NOMO-1 (cell line): ENCODE measurements around the gene ERG.
A peak's percentile ranks its signal among the peaks of the same experiment; 100 is the strongest.

Experiments
- DNase-seq, 2 experiments: peaks; one replicate each; lab custom pipeline; 2025; ENCODE audit not compliant: unreplicated experiment in 2 of 2; lab: John Stamatoyannopoulos, UW

Gene ERG

GRCh38 chr21:38367646-38368045 is 130.6 kb downstream of the ERG start:
- DNase-seq = peak in 1 of 2 experiments; percentile 15

GRCh38 chr21:38365521-38365920 is 132.8 kb downstream of the ERG start:
- DNase-seq = no peak

GRCh38 chr21:38363693-38364092 is 134.6 kb downstream of the ERG start:
- peak; percentile 42 to 49 for DNase-seq

GRCh38 chr21:38361324-38361723 is 137.0 kb downstream of the ERG start:
- DNase-seq = no peak

GRCh38 chr21:38359835-38360234 is 138.4 kb downstream of the ERG start:
- DNase-seq = no peak

DNA sequence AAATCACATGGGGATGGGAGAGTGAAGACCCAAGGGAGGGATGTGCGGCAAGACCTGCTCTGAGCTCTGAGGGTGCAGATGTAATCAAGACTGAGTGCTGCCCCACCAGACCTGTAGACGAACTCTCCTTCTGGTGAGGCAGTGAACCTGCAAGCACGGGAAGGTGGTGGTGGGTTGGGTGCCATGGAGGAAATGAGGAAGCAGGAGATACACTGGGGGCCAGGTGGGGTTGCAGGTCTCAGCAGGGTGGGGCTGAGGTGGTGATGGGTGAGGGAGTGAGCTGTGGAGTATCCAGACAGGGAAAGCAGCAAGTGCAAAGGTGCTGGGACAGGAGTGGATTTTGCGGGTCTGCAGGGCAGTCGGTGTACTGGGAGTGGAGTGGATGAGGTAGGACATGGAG is 139.2 kb downstream of the ERG start:
- DNase-seq = no peak

DNA sequence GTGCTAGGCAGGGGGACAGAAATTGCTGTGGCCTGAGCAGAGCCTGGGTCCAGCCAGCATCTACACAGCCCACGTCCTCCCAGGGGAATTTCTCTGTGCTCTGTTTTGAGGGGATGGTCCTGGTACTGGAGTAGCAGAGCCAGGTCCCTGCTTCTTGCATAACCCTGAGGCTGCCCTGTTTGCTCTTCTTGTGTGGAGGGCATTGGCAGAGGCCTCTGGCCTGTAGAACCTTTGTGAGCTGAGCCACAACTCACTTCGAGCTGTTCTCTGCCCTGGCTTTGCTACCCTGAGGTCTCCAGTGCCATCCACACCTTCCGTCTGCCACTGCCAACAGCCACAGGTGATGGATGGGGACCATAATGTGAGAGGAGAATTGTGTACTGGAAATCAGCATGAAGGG is 139.6 kb downstream of the ERG start:
- no peak for DNase-seq

GRCh38 chr21:38358098-38358497 is 140.2 kb downstream of the ERG start:
- no peak for DNase-seq

- no peak for DNase-seq
Observed at GRCh38 chr21:38356883-38357625, 141.2 kb downstream of the ERG start.

GRCh38 chr21:38355992-38356781 is 142.1 kb downstream of the ERG start:
- DNase-seq = peak; percentile 62 to 66

- no peak for DNase-seq
Observed at GRCh38 chr21:38355353-38355752, 142.9 kb downstream of the ERG start.

- no peak for DNase-seq
Observed at GRCh38 chr21:38354746-38355145, 143.5 kb downstream of the ERG start.

- DNase-seq = no peak
Observed at GRCh38 chr21:38354231-38354630, 144.0 kb downstream of the ERG start.

DNA sequence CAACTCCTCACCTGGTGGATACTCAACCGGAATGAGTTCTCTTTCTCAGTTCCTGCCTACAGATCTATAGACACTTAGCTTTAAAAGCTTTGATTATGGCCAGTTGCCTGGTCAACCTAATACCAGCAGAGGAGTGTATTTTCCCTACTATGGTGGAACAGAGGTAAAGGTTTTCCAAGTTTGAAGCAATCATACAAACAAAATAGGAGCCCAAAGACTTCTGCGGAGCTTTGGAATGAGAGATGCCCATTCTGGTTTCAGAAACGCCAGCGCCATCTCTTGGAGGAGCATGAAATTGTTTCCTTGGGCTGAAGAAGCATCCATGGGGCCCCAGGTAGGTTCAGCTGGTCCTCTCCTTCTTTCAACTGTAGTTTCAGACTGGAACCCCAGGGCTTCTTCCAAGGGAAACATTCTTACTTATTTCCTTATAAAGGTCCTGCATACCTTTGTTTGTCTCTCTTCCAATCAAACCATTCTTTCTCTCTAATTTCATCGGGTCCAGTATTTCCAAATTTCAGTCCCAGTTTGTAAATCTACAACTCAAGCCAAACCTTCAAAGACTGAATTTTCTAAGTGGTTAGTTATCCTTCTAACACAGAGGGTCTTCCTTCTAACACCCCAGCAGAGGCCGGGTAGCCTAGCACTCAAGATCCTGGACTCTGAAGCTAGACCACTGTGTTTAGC is 145.6 kb downstream of the ERG start:
- peak; percentile 52 to 59 for DNase-seq

- DNase-seq = peak; percentile 16
Observed at GRCh38 chr21:38351961-38352521, 146.2 kb downstream of the ERG start.

GRCh38 chr21:38351176-38351959 is 146.9 kb downstream of the ERG start:
- no peak for DNase-seq

- DNase-seq = no peak
Observed at GRCh38 chr21:38350684-38351083, 147.6 kb downstream of the ERG start.

GRCh38 chr21:38349977-38350376 is 148.3 kb downstream of the ERG start:
- no peak for DNase-seq

GRCh38 chr21:38349111-38349746 is 149.0 kb downstream of the ERG start:
- no peak for DNase-seq

- no peak for DNase-seq
Observed at GRCh38 chr21:38346286-38346685, 152.0 kb downstream of the ERG start.
